Progenitor cell of endocrine pancreas (in vitro differentiated cells): ENCODE measurements around the gene LRCH3. TPM values are rescaled to one million over a fixed set of nuclear protein-coding genes. Genes with fewer than 3 reads are reported as not detected.

Experiments
- DNase-seq: peaks from one replicate; pipeline ENCODE4 v3.0.0; 2021; ENCODE audit warnings: low spot score; ENCODE audit not compliant: unreplicated experiment
- H3K27ac Mint-ChIP-seq: 2 replicates; pipeline ENCODE4 v1.8.0; 2021; ENCODE audit warnings: mild to moderate bottlenecking, moderate library complexity, mixed read lengths
- H3K27me3 Mint-ChIP-seq: 2 replicates; pipeline ENCODE4 v1.8.0; 2021; ENCODE audit warnings: mixed read lengths
- H3K36me3 Mint-ChIP-seq: 2 replicates; pipeline ENCODE4 v1.8.0; 2022; ENCODE audit warnings: mixed read lengths; ENCODE audit not compliant: insufficient read depth
- H3K4me1 Mint-ChIP-seq: 2 replicates; pipeline ENCODE4 v1.8.0; 2021; ENCODE audit warnings: low read depth, mixed read lengths
- H3K4me3 Mint-ChIP-seq: 2 replicates; pipeline ENCODE4 v1.8.0; 2021; ENCODE audit warnings: low read depth, mild to moderate bottlenecking, moderate library complexity, mixed read lengths
- H3K9me3 Mint-ChIP-seq: 2 replicates; pipeline ENCODE4 v1.8.0; 2021; ENCODE audit warnings: low read depth, mixed read lengths
- CTCF ChIP-seq: fragments of 200-600 bp; sonication (generic); IDR thresholded peaks from one replicate; pipeline ENCODE4 v1.5.0; 2021; ENCODE audit warnings: antibody characterized with exemption, mild to moderate bottlenecking; ENCODE audit not compliant: unreplicated experiment
- total RNA-seq: library from RNA; stranded (reverse); gene quantifications from 2 replicates; pipeline ENCODE4 v1.2.1, GENCODE V29; 2021

Gene LRCH3
- total RNA-seq, 1 donor from 2014 or later = 73.3 TPM

GRCh38 chr3:197892162-197892561 is 101.1 kb downstream of the LRCH3 start:
- Mint-ChIP-seq H3K4me1 (no peaks in the 10 kb centered on the region), H3K9me3 (no peaks in the 10 kb centered on the region), H3K27ac (no peak overlapping the region), H3K36me3 (peaks cover 1% of the 10 kb centered on the region), H3K4me3 (no peak overlapping the region), H3K27me3 (no peaks in the 10 kb centered on the region)
- no peak for TF ChIP-seq CTCF
- DNase-seq = no peak

GRCh38 chr3:197896421-197896820 is 105.4 kb downstream of the LRCH3 start:
- H3K27me3 Mint-ChIP-seq = no peaks in the 10 kb centered on the region
- H3K4me3 Mint-ChIP-seq = no peak overlapping the region
- H3K9me3 Mint-ChIP-seq = no peaks in the 10 kb centered on the region
- TF ChIP-seq CTCF = no peak
- no peaks in the 10 kb centered on the region for H3K36me3 Mint-ChIP-seq
- H3K4me1 Mint-ChIP-seq = peaks cover 2% of the 10 kb centered on the region
- no peak for DNase-seq
- no peak overlapping the region for H3K27ac Mint-ChIP-seq

GRCh38 chr3:197899833-197900478 is 108.9 kb downstream of the LRCH3 start:
- TF ChIP-seq CTCF = no peak
- H3K27ac Mint-ChIP-seq = no peak overlapping the region
- no peak overlapping the region for H3K4me3 Mint-ChIP-seq
- H3K9me3 Mint-ChIP-seq = peaks cover 11% of the 10 kb centered on the region
- no peak for DNase-seq
- no peaks in the 10 kb centered on the region for H3K27me3 Mint-ChIP-seq
- H3K4me1 Mint-ChIP-seq = peaks cover 2% of the 10 kb centered on the region
- peaks cover 4% of the 10 kb centered on the region for H3K36me3 Mint-ChIP-seq

GRCh38 chr3:197901626-197902025 is 110.6 kb downstream of the LRCH3 start:
- H3K4me3 Mint-ChIP-seq = no peak overlapping the region
- peaks cover 4% of the 10 kb centered on the region for H3K36me3 Mint-ChIP-seq
- no peak for TF ChIP-seq CTCF
- H3K27me3 Mint-ChIP-seq = no peaks in the 10 kb centered on the region
- peaks cover 6% of the 10 kb centered on the region for H3K4me1 Mint-ChIP-seq
- peaks cover 11% of the 10 kb centered on the region for H3K9me3 Mint-ChIP-seq
- DNase-seq = no peak
- H3K27ac Mint-ChIP-seq = no peak overlapping the region

GRCh38 chr3:197906023-197906849 is 115.2 kb downstream of the LRCH3 start:
- H3K36me3 Mint-ChIP-seq = peaks cover 4% of the 10 kb centered on the region
- H3K27ac Mint-ChIP-seq = no peak overlapping the region
- no peak overlapping the region for H3K4me3 Mint-ChIP-seq
- peak; percentile 78 for DNase-seq
- peaks cover 11% of the 10 kb centered on the region for H3K9me3 Mint-ChIP-seq
- H3K27me3 Mint-ChIP-seq = no peaks in the 10 kb centered on the region
- H3K4me1 Mint-ChIP-seq = peaks cover 4% of the 10 kb centered on the region
- peak; percentile 94 for TF ChIP-seq CTCF
